Heart right ventricle (tissue), 16 donors: Measurements from ENCODE around the gene EML4. TPM values are rescaled to one million over a fixed set of nuclear protein-coding genes. Genes with fewer than 3 reads are reported as not detected.
"Not testable (repeated sequence)": the region's sequence is repeated elsewhere in the genome, so short reads cannot be mapped to it uniquely, and the experiment has no call there.

Experiments
- ATAC-seq, 8 donors: fragments of 200-7000 bp; cut with Tn5 transposase; one replicate each; pipeline ENCODE4 v1.9.1; 2020; ENCODE audit warnings: mild to moderate bottlenecking in 8 of 8, moderate library complexity in 8 of 8, moderate number of reproducible peaks in 1 of 8
- DNase-seq, 2 donors: peaks; one replicate each; pipeline ENCODE4 v3.0.0-alpha.2; 2020
- H3K27ac ChIP-seq, 10 donors: fragments of 200-600 bp; sonication (generic) in 2 of 10; one replicate each; pipeline versions ENCODE4 v1.5.0 to v1.8.0; 2020 to 2022; ENCODE audit warnings: mild to moderate bottlenecking in 3 of 10
- H3K27me3 ChIP-seq, 7 donors: fragments of 200-600 bp; one replicate each; pipeline ENCODE4 v1.8.0; 2021 to 2022; ENCODE audit warnings: mild to moderate bottlenecking in 2 of 7
- H3K36me3 ChIP-seq, 9 donors: fragments of 200-600 bp; sonication (generic) in 1 of 9; one replicate each; pipeline versions ENCODE4 v1.5.0 to v1.8.0; 2020 to 2022; ENCODE audit warnings: mild to moderate bottlenecking in 2 of 9
- H3K4me1 ChIP-seq, 9 donors: fragments of 200-600 bp; sonication (generic) in 1 of 9; one replicate each; pipeline versions ENCODE4 v1.5.0 to v1.8.0; 2020 to 2022; ENCODE audit warnings: mild to moderate bottlenecking in 4 of 9
- H3K4me3 ChIP-seq, 10 donors: fragments of 200-600 bp; sonication (generic) in 2 of 10; one replicate each; pipeline versions ENCODE4 v1.5.0 to v1.8.0; 2020 to 2022; ENCODE audit warnings: mild to moderate bottlenecking in 7 of 10, moderate library complexity in 2 of 10
- H3K9me3 ChIP-seq, 11 donors: fragments of 200-600 bp in 10 of 11; sonication (generic) in 2 of 11; one replicate each; pipeline versions ENCODE4 v1.5.0 to v1.8.0; 2013 to 2022; ENCODE audit warnings: mild to moderate bottlenecking in 2 of 11, control low read depth in 1 of 11, moderate library complexity in 1 of 11
- CTCF ChIP-seq, 9 donors: fragments of 200-600 bp; sonication (generic) in 2 of 9; IDR thresholded peaks; one replicate each; pipeline versions ENCODE4 v1.5.0 to v1.8.0; 2021 to 2022; ENCODE audit warnings: antibody characterized with exemption in 9 of 9, mild to moderate bottlenecking in 5 of 9, moderate library complexity in 1 of 9
- WGBS, 2 donors: extraction: QIAGEN DNeasy Blood & Tissue Kit; methylation state at CpG; one replicate each; pipeline ENCODE4 v1.1.7; 2013; ENCODE audit warnings: inconsistent platforms in 1 of 2; 5-methylcytosine and 5-hydroxymethylcytosine counted together
- intact Hi-C, 10 donors: fragments of 100-400 bp; cut with DNase I; formaldehyde crosslinking; loops; one replicate each; pipeline versions ENCODE4 v1.11.1 to v1.14.2; 2022
- polyA plus RNA-seq, 2 donors: library from polyadenylated mRNA; stranded (reverse); fragments of 200-250 nt; gene quantifications; one replicate each; pipeline ENCODE4 v1.2.3, GENCODE V29; 2013
- total RNA-seq, 10 donors: library from RNA; stranded (reverse); fragmentation: NEBNext Ultra II Directional in 3 of 10; extraction: Animal tissue kit (Norgen Biotek cat#: 25700) in 3 of 10; gene quantifications; one replicate each; pipeline versions ENCODE4 v1.2.1 to v1.2.4, GENCODE V29; 2021 to 2023
- donor health status: Arrhythmogenic right ventricular cardiomyopathy.
- donor health status: ischemic (EF 13 %, LVEDD 7.1; RV severe dilation, severe dysfunction).
- donor health status: healthy with polysubstance abuse.
- donor health status: DM: no; HTN: yes; CAD: no.
- donor health status: DM: no; HTN: no; CAD: no.
- donor health status: ischemic (EF 25% LVEDD 6.9; RV normal size, moderate dysfunction).
- donor health status: ischemic (EF 25% LVEDD 5.7; RV mildly dilated, moderate dysfunction).
- donor health status: healthy.
- donor health status: DM: yes; HTN: yes; CAD: no.
- donor health status: Ischemic cardiomyopathy.
- donor health status: ischemic (EF 35%, LVEDD 5.7; RV mildly dilated, moderate dysfunction).
- donor health status: nonischemic (EF 11% LVEDD 7.7; RV severe dilation, severe dysfunction).
- donor health status: DM: yes; HTN: yes; CAD: no.
- donor health status: PGD.
- donor health status: ischemic (EF 29% LVEDD 5.4; RV normal size, mild dysfunction).
- donor health status: nonischemic (EF 23%, LVEDD 6.1; RV moderate dilation, normal function).

EML4 gene
- total and polyA plus RNA-seq, 12 donors, result 2.9 to 17.2 (median 5.8) TPM

GRCh38 chr2:42129487-42129852, 39.7 kb upstream of the EML4 start:
- Histone ChIP-seq H3K4me3 (no peak overlapping the region), H3K27me3 (peaks cover 0 to 9% (median 0%) of the 10 kb centered on the region in 7 donors), H3K4me1 (peaks cover 5 to 87% (median 38%) of the 10 kb centered on the region in 9 donors), H3K9me3 (no peaks in the 10 kb centered on the region), H3K36me3 (no peaks in the 10 kb centered on the region), H3K27ac (peak overlapping the region in 1 of 10 donors; percentile 61)
- intact Hi-C loops, result no loop called here
- WGBS, 2 donors, result 97 to 100% methylated on average over 1 of the region's 1 CpG
- DNase-seq (no peak), ATAC-seq (no peak)
- no peak for TF ChIP-seq CTCF (IDR thresholded peaks at IDR 0.05)

GRCh38 chr2:42129947-42130346, 39.2 kb upstream of the EML4 start:
- ATAC-seq (no peak), DNase-seq (no peak)
- Histone ChIP-seq H3K9me3 (no peaks in the 10 kb centered on the region), H3K36me3 (no peaks in the 10 kb centered on the region), H3K4me3 (no peak overlapping the region), H3K4me1 (peaks cover 5 to 83% (median 38%) of the 10 kb centered on the region in 9 donors), H3K27ac (no peak overlapping the region), H3K27me3 (peaks cover 0 to 9% (median 0%) of the 10 kb centered on the region in 7 donors)
- intact Hi-C loops, result loop anchor here in 1 of 10 donors (10.0 kb wide), 1 partner anchor 65 kb away; no protein-coding TSS in a partner anchor
- no peak for TF ChIP-seq CTCF (IDR thresholded peaks at IDR 0.05)
- 95 to 97% methylated on average over 5 of the region's 5 CpGs for WGBS, 2 donors

- intact Hi-C loops, result loop anchor here in 1 of 10 donors (10.0 kb wide), 1 partner anchor 64 kb away; no protein-coding TSS in a partner anchor
- WGBS, 2 donors, result 98 to 100% methylated on average over 10 of the region's 10 CpGs
- ATAC-seq, DNase-seq, H3K9me3 ChIP-seq, H3K36me3 ChIP-seq, H3K27me3 ChIP-seq, H3K4me3 ChIP-seq, H3K27ac ChIP-seq: not testable (repeated sequence)
- peaks cover 5 to 81% (median 33%) of the 10 kb centered on the region in 9 donors for H3K4me1 ChIP-seq
Observed at GRCh38 chr2:42130858-42131257, 38.3 kb upstream of the EML4 start.

GRCh38 chr2:42132191-42132965, 36.8 kb upstream of the EML4 start:
- DNase-seq (no peak), ATAC-seq (peak in 6 of 8 donors; percentile 6 to 27 (median 18))
- Histone ChIP-seq H3K4me3 (peak overlapping the region in 6 of 10 donors; percentile 13 to 29 (median 20)), H3K27me3 (peaks cover 0 to 9% (median 0%) of the 10 kb centered on the region in 7 donors), H3K4me1 (peaks cover 5 to 81% (median 38%) of the 10 kb centered on the region in 9 donors), H3K27ac (peak overlapping the region in 7 of 10 donors; percentile 53 to 88 (median 65)), H3K9me3 (no peaks in the 10 kb centered on the region), H3K36me3 (no peaks in the 10 kb centered on the region)
- intact Hi-C loops, result loop anchor here in 3 of 10 donors (2.0 to 10.0 kb wide), 3 partner anchors 30 to 62 kb away; no protein-coding TSS in a partner anchor
- 52 to 58% methylated on average over 8 of the region's 8 CpGs for WGBS, 2 donors
- TF ChIP-seq CTCF (IDR thresholded peaks at IDR 0.05), result no peak
